Tibial nerve (tissue), 3 donors: Measurements from ENCODE around the gene PURB.

Experiments used
- POLR2A ChIP-seq, 2 donors: fragments of 450-650 bp; IDR thresholded peaks; one replicate each; pipeline ENCODE4 v1.6.1; 2017; ENCODE audit warnings: antibody characterized with exemption in 2 of 2, mild to moderate bottlenecking in 2 of 2, moderate library complexity in 2 of 2
- TF ChIP-seq, protein P1 (sequence below), 5 experiments: fragments of 200-600 bp in 3 of 5; fragments of 450-650 bp in 2 of 5; sonication (generic) in 3 of 5; IDR thresholded peaks; one replicate each; pipeline ENCODE4 v1.5.1; 2016 to 2019; ENCODE audit warnings: antibody characterized with exemption in 5 of 5, mild to moderate bottlenecking in 3 of 5, moderate library complexity in 2 of 5

DNA sequence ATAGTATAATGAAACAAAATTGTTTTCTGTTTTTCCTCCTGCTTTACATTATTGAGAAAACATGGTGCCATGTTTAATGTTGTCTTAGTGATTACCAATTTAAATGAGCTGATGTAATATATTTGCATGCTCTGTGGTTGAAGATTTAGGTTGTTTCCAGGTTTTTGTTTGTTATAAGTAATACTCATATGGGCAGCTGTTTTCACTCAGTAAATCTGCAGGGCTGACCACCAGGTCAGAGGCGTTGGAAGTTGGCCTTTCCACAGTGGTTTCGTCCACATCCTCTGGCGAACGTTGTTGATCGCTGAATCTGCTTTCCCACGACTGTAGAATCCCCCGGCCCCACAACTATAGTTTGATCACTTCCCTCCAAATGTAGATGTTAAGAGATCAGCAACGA, 21.6 kb upstream of the PURB start:
- TF ChIP-seq, protein P1, sequence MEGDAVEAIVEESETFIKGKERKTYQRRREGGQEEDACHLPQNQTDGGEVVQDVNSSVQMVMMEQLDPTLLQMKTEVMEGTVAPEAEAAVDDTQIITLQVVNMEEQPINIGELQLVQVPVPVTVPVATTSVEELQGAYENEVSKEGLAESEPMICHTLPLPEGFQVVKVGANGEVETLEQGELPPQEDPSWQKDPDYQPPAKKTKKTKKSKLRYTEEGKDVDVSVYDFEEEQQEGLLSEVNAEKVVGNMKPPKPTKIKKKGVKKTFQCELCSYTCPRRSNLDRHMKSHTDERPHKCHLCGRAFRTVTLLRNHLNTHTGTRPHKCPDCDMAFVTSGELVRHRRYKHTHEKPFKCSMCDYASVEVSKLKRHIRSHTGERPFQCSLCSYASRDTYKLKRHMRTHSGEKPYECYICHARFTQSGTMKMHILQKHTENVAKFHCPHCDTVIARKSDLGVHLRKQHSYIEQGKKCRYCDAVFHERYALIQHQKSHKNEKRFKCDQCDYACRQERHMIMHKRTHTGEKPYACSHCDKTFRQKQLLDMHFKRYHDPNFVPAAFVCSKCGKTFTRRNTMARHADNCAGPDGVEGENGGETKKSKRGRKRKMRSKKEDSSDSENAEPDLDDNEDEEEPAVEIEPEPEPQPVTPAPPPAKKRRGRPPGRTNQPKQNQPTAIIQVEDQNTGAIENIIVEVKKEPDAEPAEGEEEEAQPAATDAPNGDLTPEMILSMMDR (IDR thresholded peaks at IDR 0.05): no peak
- no peak for TF ChIP-seq POLR2A (IDR thresholded peaks at IDR 0.05)
